HepG2 (cell line): Measurements from ENCODE around the gene SLIT1.

Source experiments
- CHD2 ChIP-seq: IDR thresholded peaks from 2 replicates; pipeline ENCODE4 v1.6.1; 2011; ENCODE audit warnings: low read depth, low read length, improper control_type of control experiment
- SAFB2 ChIP-seq: sonication (generic); formaldehyde crosslinking; IDR thresholded peaks from 2 replicates; pipeline ENCODE4 v1.5.1; 2020; ENCODE audit warnings: missing genetic modification reagents, low read depth, mild to moderate bottlenecking, borderline replicate concordance
- SALL1 ChIP-seq: sonication (generic); formaldehyde crosslinking; IDR thresholded peaks from 2 replicates; pipeline ENCODE4 v1.8.0; 2022; ENCODE audit warnings: mild to moderate bottlenecking, missing genetic modification reagents
- SP1 ChIP-seq, 2 experiments: fragments of 450-650 bp in 1 of 2; sonication (generic) in 1 of 2; formaldehyde crosslinking in 1 of 2; IDR thresholded peaks; 2 replicates each; pipeline versions ENCODE4 v1.4.0 to v1.6.1; 2016 to 2020; ENCODE audit warnings: missing genetic modification reagents in 1 of 2
- ZBTB44 ChIP-seq: sonication (generic); formaldehyde crosslinking; IDR thresholded peaks from 2 replicates; pipeline ENCODE4 v1.4.0; 2020; ENCODE audit warnings: missing genetic modification reagents
- ZNF44 ChIP-seq: sonication (generic); formaldehyde crosslinking; IDR thresholded peaks from 2 replicates; pipeline ENCODE4 v1.5.1; 2020; ENCODE audit warnings: mild to moderate bottlenecking, missing genetic modification reagents
- ZNF549 ChIP-seq: sonication (generic); formaldehyde crosslinking; IDR thresholded peaks from 2 replicates; pipeline ENCODE4 v1.5.0; 2020; ENCODE audit warnings: missing genetic modification reagents
- TF ChIP-seq, protein P1 (sequence below), 2 experiments: sonication (generic) in 1 of 2; formaldehyde crosslinking in 1 of 2; IDR thresholded peaks; 2 replicates each; pipeline versions ENCODE4 v1.4.0 to v1.6.1; 2018 to 2020; ENCODE audit warnings: missing genetic modification reagents in 2 of 2, borderline replicate concordance in 1 of 2, low read depth in 1 of 2, mild to moderate bottlenecking in 1 of 2, missing biosample characterization in 1 of 2
- TF ChIP-seq, protein P2 (sequence below): sonication (generic); formaldehyde crosslinking; IDR thresholded peaks from 2 replicates; pipeline ENCODE4 v1.4.0; 2020; ENCODE audit warnings: missing genetic modification reagents
- TF ChIP-seq, protein P3 (sequence below): sonication (generic); formaldehyde crosslinking; IDR thresholded peaks from 2 replicates; pipeline ENCODE4 v1.4.0; 2020; ENCODE audit warnings: mild to moderate bottlenecking, missing genetic modification reagents
- TF ChIP-seq, protein P4 (sequence below): sonication (generic); formaldehyde crosslinking; IDR thresholded peaks from 2 replicates; pipeline ENCODE4 v1.8.1; 2022; ENCODE audit warnings: low read depth, mild to moderate bottlenecking, missing genetic modification reagents
- TF ChIP-seq, protein P5 (sequence below): sonication (generic); formaldehyde crosslinking; IDR thresholded peaks from 2 replicates; pipeline ENCODE4 v1.4.0; 2020; ENCODE audit warnings: missing genetic modification reagents, mild to moderate bottlenecking, borderline replicate concordance
- TF ChIP-seq, protein P6 (sequence below): sonication (generic); formaldehyde crosslinking; IDR thresholded peaks from 2 replicates; pipeline ENCODE4 v1.5.0; 2020; ENCODE audit warnings: mild to moderate bottlenecking, missing genetic modification reagents, moderate library complexity

DNA sequence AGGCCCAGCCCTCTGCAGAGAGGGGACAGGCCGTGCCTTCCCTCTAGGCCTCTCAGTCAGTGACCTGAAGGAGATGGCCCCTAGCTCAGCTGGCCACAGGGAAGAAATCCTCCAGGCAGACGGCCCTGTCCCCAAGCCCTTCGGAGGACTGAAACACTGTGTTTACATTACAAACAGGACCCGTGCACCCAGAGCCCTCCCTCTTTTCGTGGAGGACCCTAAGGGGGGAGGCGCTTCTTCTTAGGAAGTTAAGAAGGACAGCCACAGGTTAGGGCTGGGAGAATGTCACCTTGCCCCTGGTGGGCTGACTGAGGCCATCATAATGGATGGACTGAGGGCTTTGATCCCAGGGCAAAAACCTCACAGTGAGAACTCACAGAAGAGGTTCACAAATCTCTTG lies 154.9 kb downstream of the SLIT1 start:
- TF ChIP-seq, protein P1, sequence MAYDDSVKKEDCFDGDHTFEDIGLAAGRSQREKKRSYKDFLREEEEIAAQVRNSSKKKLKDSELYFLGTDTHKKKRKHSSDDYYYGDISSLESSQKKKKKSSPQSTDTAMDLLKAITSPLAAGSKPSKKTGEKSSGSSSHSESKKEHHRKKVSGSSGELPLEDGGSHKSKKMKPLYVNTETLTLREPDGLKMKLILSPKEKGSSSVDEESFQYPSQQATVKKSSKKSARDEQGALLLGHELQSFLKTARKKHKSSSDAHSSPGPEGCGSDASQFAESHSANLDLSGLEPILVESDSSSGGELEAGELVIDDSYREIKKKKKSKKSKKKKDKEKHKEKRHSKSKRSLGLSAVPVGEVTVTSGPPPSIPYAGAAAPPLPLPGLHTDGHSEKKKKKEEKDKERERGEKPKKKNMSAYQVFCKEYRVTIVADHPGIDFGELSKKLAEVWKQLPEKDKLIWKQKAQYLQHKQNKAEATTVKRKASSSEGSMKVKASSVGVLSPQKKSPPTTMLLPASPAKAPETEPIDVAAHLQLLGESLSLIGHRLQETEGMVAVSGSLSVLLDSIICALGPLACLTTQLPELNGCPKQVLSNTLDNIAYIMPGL (CRISPR knock-in tag; IDR thresholded peaks at IDR 0.05; ENCODE audit: borderline replicate concordance in 1 of 2, low read depth in 1 of 2), result no peak
- TF ChIP-seq, protein P2, sequence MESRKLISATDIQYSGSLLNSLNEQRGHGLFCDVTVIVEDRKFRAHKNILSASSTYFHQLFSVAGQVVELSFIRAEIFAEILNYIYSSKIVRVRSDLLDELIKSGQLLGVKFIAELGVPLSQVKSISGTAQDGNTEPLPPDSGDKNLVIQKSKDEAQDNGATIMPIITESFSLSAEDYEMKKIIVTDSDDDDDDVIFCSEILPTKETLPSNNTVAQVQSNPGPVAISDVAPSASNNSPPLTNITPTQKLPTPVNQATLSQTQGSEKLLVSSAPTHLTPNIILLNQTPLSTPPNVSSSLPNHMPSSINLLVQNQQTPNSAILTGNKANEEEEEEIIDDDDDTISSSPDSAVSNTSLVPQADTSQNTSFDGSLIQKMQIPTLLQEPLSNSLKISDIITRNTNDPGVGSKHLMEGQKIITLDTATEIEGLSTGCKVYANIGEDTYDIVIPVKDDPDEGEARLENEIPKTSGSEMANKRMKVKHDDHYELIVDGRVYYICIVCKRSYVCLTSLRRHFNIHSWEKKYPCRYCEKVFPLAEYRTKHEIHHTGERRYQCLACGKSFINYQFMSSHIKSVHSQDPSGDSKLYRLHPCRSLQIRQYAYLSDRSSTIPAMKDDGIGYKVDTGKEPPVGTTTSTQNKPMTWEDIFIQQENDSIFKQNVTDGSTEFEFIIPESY (CRISPR knock-in tag), result no peak
- TF ChIP-seq, protein P3, sequence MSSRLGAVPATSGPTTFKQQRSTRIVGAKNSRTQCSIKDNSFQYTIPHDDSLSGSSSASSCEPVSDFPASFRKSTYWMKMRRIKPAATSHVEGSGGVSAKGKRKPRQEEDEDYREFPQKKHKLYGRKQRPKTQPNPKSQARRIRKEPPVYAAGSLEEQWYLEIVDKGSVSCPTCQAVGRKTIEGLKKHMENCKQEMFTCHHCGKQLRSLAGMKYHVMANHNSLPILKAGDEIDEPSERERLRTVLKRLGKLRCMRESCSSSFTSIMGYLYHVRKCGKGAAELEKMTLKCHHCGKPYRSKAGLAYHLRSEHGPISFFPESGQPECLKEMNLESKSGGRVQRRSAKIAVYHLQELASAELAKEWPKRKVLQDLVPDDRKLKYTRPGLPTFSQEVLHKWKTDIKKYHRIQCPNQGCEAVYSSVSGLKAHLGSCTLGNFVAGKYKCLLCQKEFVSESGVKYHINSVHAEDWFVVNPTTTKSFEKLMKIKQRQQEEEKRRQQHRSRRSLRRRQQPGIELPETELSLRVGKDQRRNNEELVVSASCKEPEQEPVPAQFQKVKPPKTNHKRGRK (CRISPR knock-in tag), result no peak
- TF ChIP-seq, protein P4, sequence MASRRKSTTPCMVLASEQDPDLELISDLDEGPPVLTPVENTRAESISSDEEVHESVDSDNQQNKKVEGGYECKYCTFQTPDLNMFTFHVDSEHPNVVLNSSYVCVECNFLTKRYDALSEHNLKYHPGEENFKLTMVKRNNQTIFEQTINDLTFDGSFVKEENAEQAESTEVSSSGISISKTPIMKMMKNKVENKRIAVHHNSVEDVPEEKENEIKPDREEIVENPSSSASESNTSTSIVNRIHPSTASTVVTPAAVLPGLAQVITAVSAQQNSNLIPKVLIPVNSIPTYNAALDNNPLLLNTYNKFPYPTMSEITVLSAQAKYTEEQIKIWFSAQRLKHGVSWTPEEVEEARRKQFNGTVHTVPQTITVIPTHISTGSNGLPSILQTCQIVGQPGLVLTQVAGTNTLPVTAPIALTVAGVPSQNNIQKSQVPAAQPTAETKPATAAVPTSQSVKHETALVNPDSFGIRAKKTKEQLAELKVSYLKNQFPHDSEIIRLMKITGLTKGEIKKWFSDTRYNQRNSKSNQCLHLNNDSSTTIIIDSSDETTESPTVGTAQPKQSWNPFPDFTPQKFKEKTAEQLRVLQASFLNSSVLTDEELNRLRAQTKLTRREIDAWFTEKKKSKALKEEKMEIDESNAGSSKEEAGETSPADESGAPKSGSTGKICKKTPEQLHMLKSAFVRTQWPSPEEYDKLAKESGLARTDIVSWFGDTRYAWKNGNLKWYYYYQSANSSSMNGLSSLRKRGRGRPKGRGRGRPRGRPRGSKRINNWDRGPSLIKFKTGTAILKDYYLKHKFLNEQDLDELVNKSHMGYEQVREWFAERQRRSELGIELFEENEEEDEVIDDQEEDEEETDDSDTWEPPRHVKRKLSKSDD (CRISPR knock-in tag), result no peak
- no peak for TF ChIP-seq ZNF44
- TF ChIP-seq ZBTB44 (CRISPR knock-in tag), result no peak
- TF ChIP-seq ZNF549 (CRISPR knock-in tag), result no peak
- no peak for TF ChIP-seq SALL1 (CRISPR knock-in tag)
- TF ChIP-seq SAFB2 (CRISPR knock-in tag), result no peak
- TF ChIP-seq SP1 (IDR thresholded peaks at IDR 0.05), result no peak
- TF ChIP-seq SP1 (CRISPR knock-in tag; IDR thresholded peaks at IDR 0.05), result no peak
- TF ChIP-seq, protein P5, sequence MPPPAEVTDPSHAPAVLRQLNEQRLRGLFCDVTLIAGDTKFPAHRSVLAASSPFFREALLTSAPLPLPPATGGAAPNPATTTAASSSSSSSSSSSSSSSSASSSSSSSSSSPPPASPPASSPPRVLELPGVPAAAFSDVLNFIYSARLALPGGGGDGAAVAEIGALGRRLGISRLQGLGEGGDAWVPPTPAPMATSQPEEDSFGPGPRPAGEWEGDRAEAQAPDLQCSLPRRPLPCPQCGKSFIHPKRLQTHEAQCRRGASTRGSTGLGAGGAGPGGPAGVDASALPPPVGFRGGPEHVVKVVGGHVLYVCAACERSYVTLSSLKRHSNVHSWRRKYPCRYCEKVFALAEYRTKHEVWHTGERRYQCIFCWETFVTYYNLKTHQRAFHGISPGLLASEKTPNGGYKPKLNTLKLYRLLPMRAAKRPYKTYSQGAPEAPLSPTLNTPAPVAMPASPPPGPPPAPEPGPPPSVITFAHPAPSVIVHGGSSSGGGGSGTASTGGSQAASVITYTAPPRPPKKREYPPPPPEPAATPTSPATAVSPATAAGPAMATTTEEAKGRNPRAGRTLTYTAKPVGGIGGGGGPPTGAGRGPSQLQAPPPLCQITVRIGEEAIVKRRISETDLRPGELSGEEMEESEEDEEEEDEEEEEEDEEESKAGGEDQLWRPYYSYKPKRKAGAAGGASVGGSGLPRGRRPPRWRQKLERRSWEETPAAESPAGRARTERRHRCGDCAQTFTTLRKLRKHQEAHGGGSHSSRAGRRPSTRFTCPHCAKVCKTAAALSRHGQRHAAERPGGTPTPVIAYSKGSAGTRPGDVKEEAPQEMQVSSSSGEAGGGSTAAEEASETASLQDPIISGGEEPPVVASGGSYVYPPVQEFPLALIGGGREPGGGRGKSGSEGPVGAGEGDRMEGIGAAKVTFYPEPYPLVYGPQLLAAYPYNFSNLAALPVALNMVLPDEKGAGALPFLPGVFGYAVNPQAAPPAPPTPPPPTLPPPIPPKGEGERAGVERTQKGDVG (CRISPR knock-in tag), result no peak
- TF ChIP-seq CHD2, result no peak
- TF ChIP-seq, protein P6, sequence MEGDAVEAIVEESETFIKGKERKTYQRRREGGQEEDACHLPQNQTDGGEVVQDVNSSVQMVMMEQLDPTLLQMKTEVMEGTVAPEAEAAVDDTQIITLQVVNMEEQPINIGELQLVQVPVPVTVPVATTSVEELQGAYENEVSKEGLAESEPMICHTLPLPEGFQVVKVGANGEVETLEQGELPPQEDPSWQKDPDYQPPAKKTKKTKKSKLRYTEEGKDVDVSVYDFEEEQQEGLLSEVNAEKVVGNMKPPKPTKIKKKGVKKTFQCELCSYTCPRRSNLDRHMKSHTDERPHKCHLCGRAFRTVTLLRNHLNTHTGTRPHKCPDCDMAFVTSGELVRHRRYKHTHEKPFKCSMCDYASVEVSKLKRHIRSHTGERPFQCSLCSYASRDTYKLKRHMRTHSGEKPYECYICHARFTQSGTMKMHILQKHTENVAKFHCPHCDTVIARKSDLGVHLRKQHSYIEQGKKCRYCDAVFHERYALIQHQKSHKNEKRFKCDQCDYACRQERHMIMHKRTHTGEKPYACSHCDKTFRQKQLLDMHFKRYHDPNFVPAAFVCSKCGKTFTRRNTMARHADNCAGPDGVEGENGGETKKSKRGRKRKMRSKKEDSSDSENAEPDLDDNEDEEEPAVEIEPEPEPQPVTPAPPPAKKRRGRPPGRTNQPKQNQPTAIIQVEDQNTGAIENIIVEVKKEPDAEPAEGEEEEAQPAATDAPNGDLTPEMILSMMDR (CRISPR knock-in tag), result no peak
